Smooth muscle cell (in vitro differentiated cells): ENCODE results near the gene ACOT12. TPM values are rescaled to one million over a fixed set of nuclear protein-coding genes. Genes with fewer than 3 reads are reported as not detected.
"Not testable (repeated sequence)": the region's sequence is repeated elsewhere in the genome, so short reads cannot be mapped to it uniquely, and the experiment has no call there.

Experiments used
- DNase-seq: peaks from one replicate; lab custom pipeline; 2025; ENCODE audit not compliant: unreplicated experiment; lab: John Stamatoyannopoulos, UW
- H2AFZ ChIP-seq: fragments of 200-600 bp; sonication (generic); 2 replicates; pipeline ENCODE4 v1.6.0; 2016; ENCODE audit warnings: antibody characterized with exemption, low read depth, mild to moderate bottlenecking
- H3F3A ChIP-seq: fragments of 200-600 bp; sonication (generic); 2 replicates; pipeline ENCODE4 v1.6.0; 2017; ENCODE audit warnings: antibody characterized with exemption, low read depth
- H3K27ac ChIP-seq: fragments of 200-600 bp; sonication (generic); 2 replicates; pipeline ENCODE4 v1.5.1; 2016; ENCODE audit warnings: low read depth, mild to moderate bottlenecking
- H3K27me3 ChIP-seq: fragments of 200-600 bp; sonication (generic); 2 replicates; pipeline ENCODE4 v1.6.1; 2016; ENCODE audit warnings: low read depth, mild to moderate bottlenecking
- H3K36me3 ChIP-seq: fragments of 200-600 bp; sonication (generic); 2 replicates; pipeline ENCODE4 v1.5.1; 2016; ENCODE audit warnings: low read depth
- H3K4me1 ChIP-seq: fragments of 200-600 bp; sonication (generic); 2 replicates; pipeline ENCODE4 v1.5.1; 2016; ENCODE audit warnings: low read depth
- H3K4me2 ChIP-seq: fragments of 200-600 bp; sonication (generic); 2 replicates; pipeline ENCODE4 v1.6.0; 2016; ENCODE audit warnings: mild to moderate bottlenecking
- H3K4me3 ChIP-seq: fragments of 200-600 bp; sonication (generic); 2 replicates; pipeline ENCODE4 v1.5.1; 2016; ENCODE audit warnings: mild to moderate bottlenecking
- H3K79me2 ChIP-seq: fragments of 200-600 bp; sonication (generic); 2 replicates; pipeline ENCODE4 v1.6.0; 2016; ENCODE audit warnings: low read depth, mild to moderate bottlenecking
- H3K9ac ChIP-seq: fragments of 200-600 bp; sonication (generic); 2 replicates; pipeline ENCODE4 v1.6.0; 2016; ENCODE audit warnings: low read depth
- H3K9me3 ChIP-seq: fragments of 200-600 bp; sonication (generic); replicated peaks from 2 replicates; pipeline ENCODE4 v1.5.1; 2016; ENCODE audit warnings: low read depth
- H4K20me1 ChIP-seq: fragments of 200-600 bp; sonication (generic); 2 replicates; pipeline ENCODE4 v1.6.0; 2016; ENCODE audit warnings: low read depth
- CTCF ChIP-seq: fragments of 200-600 bp; sonication (generic); IDR thresholded peaks from 2 replicates; pipeline ENCODE4 v1.5.1; 2017; ENCODE audit warnings: borderline replicate concordance, mild to moderate bottlenecking, antibody characterized with exemption; ENCODE audit not compliant: insufficient read depth, poor library complexity, severe bottlenecking
- WGBS: methylation state at CpG from one replicate; pipeline ENCODE4 v1.1.7; 2016; ENCODE audit warnings: low lambda C conversion rate; 5-methylcytosine and 5-hydroxymethylcytosine counted together
- polyA plus RNA-seq: library from polyadenylated mRNA; unstranded; fragments of >200 nt; fragmentation: Nextera tagmentation; extraction: Ambion mirVana; gene quantifications from 2 replicates; pipeline ENCODE4 v1.2.1, GENCODE V29; 2016
- total RNA-seq: library from RNA; depleted of rRNA; stranded (reverse); fragments of >200 nt; gene quantifications from 2 replicates; pipeline ENCODE4 v1.2.3, GENCODE V29; 2014

Gene ACOT12
- total and polyA plus RNA-seq, 2 experiments from 2014 or later, result not detected

GRCh38 chr5:81344736-81345135, 49.2 kb downstream of the ACOT12 start:
- TF ChIP-seq CTCF, result no peak
- Histone ChIP-seq H3K9ac (no peak overlapping the region), H3F3A (no peaks in the 10 kb centered on the region), H2AFZ (no peak overlapping the region), H3K27ac (no peak overlapping the region), H3K4me2 (no peak overlapping the region), H3K4me1 (peaks cover 8% of the 10 kb centered on the region), H3K27me3 (no peaks in the 10 kb centered on the region), H3K9me3 (no peaks in the 10 kb centered on the region), H3K36me3 (no peaks in the 10 kb centered on the region), H3K79me2 (no peaks in the 10 kb centered on the region), H3K4me3 (no peak overlapping the region), H4K20me1 (no peaks in the 10 kb centered on the region)
- no peak for DNase-seq
- 95% methylated on average over 13 of the region's 13 CpGs for WGBS

DNA sequence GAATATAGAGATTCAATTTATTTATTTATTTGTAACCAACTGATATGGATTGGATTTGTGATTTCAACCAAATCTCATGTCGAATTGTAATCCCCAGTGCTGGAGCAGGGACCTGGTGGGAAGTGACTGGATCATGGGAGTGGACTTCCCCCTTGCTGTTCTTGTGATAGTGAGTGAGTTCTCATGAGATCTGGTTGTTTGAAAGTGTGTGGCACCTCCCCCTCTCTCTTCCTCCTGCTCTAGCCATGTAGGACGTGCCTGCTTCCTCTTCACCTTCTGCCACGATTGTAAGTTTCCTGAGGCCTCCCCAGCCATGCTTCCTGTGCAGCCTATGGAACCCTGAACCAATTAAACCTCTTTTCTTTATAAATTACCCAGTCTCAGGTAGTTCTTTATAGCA, 55.7 kb downstream of the ACOT12 start:
- H3F3A ChIP-seq, H3K9me3 ChIP-seq, H3K4me3 ChIP-seq, H3K27ac ChIP-seq, H3K79me2 ChIP-seq, DNase-seq, H3K27me3 ChIP-seq, H2AFZ ChIP-seq, H3K9ac ChIP-seq, H3K36me3 ChIP-seq, H3K4me2 ChIP-seq, H4K20me1 ChIP-seq, H3K4me1 ChIP-seq: not testable (repeated sequence)
- WGBS, result 82% methylated on average over 3 of the region's 3 CpGs

DNA sequence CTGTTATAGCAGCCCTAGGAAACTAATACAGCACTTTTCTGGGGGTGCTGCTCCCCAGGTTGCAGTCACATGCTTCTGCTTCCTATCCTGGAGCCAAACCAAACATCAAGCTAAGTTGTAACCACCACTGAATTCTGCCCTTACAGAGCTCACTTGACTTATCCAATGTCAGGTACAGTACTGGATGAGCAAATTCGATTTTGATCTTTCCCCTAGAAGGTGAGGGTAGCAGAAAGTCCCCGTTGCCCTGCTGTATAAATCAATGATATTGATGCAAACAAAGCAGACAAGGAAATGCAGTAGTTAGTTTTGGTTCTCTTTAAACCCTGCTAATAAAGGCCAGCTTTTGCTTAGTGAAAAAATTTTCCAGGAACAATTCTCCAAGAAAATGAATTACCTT, 56.1 kb downstream of the ACOT12 start:
- no peak for TF ChIP-seq CTCF

DNA sequence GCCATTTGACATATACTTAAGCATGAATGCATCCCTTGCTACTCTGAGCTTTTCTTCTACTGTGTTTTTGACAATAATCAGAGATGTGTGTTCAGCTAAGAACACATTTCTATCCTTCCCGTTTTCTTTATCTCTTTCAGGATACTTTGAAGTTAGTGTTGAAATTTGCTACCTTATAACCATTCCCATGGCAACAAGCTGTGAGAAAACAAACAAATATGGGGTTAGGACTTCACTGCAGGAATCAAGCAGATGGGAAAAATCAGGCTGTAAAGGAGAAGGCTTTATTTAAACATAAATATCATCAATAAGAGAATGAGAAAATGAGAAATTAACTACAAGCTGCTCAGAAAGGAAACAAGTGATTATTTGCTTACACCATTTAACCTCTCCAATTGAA, 57.4 kb downstream of the ACOT12 start:
- H3K4me3 ChIP-seq, result no peak overlapping the region
- H3K27ac ChIP-seq, result no peak overlapping the region
- H3K36me3 ChIP-seq, result no peaks in the 10 kb centered on the region
- no peaks in the 10 kb centered on the region for H3F3A ChIP-seq
- no peaks in the 10 kb centered on the region for H3K9me3 ChIP-seq
- WGBS, result 57% methylated on average over 1 of the region's 1 CpG
- no peak for DNase-seq
- no peak overlapping the region for H3K9ac ChIP-seq
- H3K79me2 ChIP-seq, result no peaks in the 10 kb centered on the region
- no peaks in the 10 kb centered on the region for H3K4me1 ChIP-seq
- no peak for TF ChIP-seq CTCF
- no peak overlapping the region for H2AFZ ChIP-seq
- H4K20me1 ChIP-seq, result no peaks in the 10 kb centered on the region
- H3K4me2 ChIP-seq, result no peak overlapping the region
- H3K27me3 ChIP-seq, result no peaks in the 10 kb centered on the region

More for the DNA sequence above, 56.1 kb downstream of the ACOT12 start:
- no peaks in the 10 kb centered on the region for H3K27me3 ChIP-seq
- H3K4me1 ChIP-seq, result no peaks in the 10 kb centered on the region
- 77% methylated on average over 2 of the region's 2 CpGs for WGBS
- no peak overlapping the region for H3K27ac ChIP-seq
- no peaks in the 10 kb centered on the region for H4K20me1 ChIP-seq
- no peak overlapping the region for H3K9ac ChIP-seq
- H3K4me2 ChIP-seq, result no peak overlapping the region
- no peaks in the 10 kb centered on the region for H3K9me3 ChIP-seq
- no peak overlapping the region for H3K4me3 ChIP-seq
- H3K36me3 ChIP-seq, result no peaks in the 10 kb centered on the region
- DNase-seq, result no peak
- no peaks in the 10 kb centered on the region for H3K79me2 ChIP-seq
- H2AFZ ChIP-seq, result no peak overlapping the region
- H3F3A ChIP-seq, result no peaks in the 10 kb centered on the region
